SK-N-SH treated with all-trans-retinoic acid at 6 μM for 48 hours (cell line): ENCODE measurements around the gene ANTXRL.

Experiments
- BACH2 ChIP-seq: fragments of 250-450 bp; sonication (Bioruptor Pico); IDR thresholded peaks from 2 replicates; pipeline ENCODE4 v1.9.0; 2021; ENCODE audit warnings: mild to moderate bottlenecking, borderline replicate concordance
- ESRRG ChIP-seq: fragments of 250-450 bp; sonication (Bioruptor Pico); IDR thresholded peaks from 2 replicates; pipeline ENCODE4 v1.6.1; 2021; ENCODE audit warnings: mild to moderate bottlenecking
- ISL1 ChIP-seq: fragments of 250-450 bp; sonication (Bioruptor Pico); IDR thresholded peaks from 2 replicates; pipeline ENCODE4 v2.1.2; 2022; ENCODE audit warnings: mild to moderate bottlenecking, moderate library complexity
- OSR1 ChIP-seq: fragments of 250-450 bp; sonication (Bioruptor Pico); IDR thresholded peaks from 2 replicates; pipeline ENCODE4 v1.8.0; 2022; ENCODE audit warnings: moderate library complexity, mild to moderate bottlenecking, inconsistent platforms
- PATZ1 ChIP-seq: fragments of 250-450 bp; sonication (Bioruptor Pico); IDR thresholded peaks from 2 replicates; pipeline ENCODE4 v1.8.0; 2020; ENCODE audit warnings: mild to moderate bottlenecking, moderate library complexity, borderline replicate concordance
- RARB ChIP-seq: fragments of 250-450 bp; sonication (Bioruptor Pico); IDR thresholded peaks from 2 replicates; pipeline ENCODE4 v1.8.0; 2021; ENCODE audit warnings: mild to moderate bottlenecking, moderate library complexity
- ZNF565 ChIP-seq: fragments of 450-650 bp; formaldehyde crosslinking; conservative IDR thresholded peaks from 2 replicates; pipeline ENCODE4 v1.5.0; 2020; ENCODE audit warnings: low read depth, mild to moderate bottlenecking, moderate library complexity
- ZNF8 ChIP-seq: fragments of 450-650 bp; formaldehyde crosslinking; IDR thresholded peaks from 2 replicates; pipeline ENCODE4 v1.5.0; 2020; ENCODE audit warnings: mild to moderate bottlenecking, moderate library complexity

GRCh38 chr10:46290101-46290886 is 3.5 kb downstream of the ANTXRL start:
- TF ChIP-seq ISL1 (CRISPR knock-in tag), result no peak
- TF ChIP-seq PATZ1 (CRISPR knock-in tag), result no peak
- TF ChIP-seq ZNF8 (CRISPR knock-in tag), result no peak
- TF ChIP-seq BACH2, result no peak
- no peak for TF ChIP-seq ZNF565 (CRISPR knock-in tag)
- TF ChIP-seq ESRRG (CRISPR knock-in tag), result no peak
- TF ChIP-seq OSR1 (CRISPR knock-in tag), result no peak
- TF ChIP-seq RARB (CRISPR knock-in tag), result no peak
